Astrocyte (in vitro differentiated cells and primary cell): Measurements from ENCODE around the gene LEFTY2.
"Not testable (repeated sequence)": the region's sequence is repeated elsewhere in the genome, so short reads cannot be mapped to it uniquely, and the experiment has no call there.

ENCODE experiments used
- CTCF ChIP-seq: IDR thresholded peaks from 2 replicates; pipeline ENCODE4 v1.5.1; 2011; ENCODE audit warnings: low read depth, mild to moderate bottlenecking, inconsistent platforms, low read length, moderate library complexity; ENCODE audit not compliant: insufficient read depth
- EZH2 ChIP-seq: IDR thresholded peaks from 2 replicates; pipeline ENCODE4 v1.6.1; 2012; ENCODE audit warnings: mild to moderate bottlenecking, low read length, inconsistent platforms; ENCODE audit not compliant: insufficient read depth

GRCh38 chr1:225936086-225936485 lies 4.9 kb downstream of the LEFTY2 start:
- TF ChIP-seq CTCF, EZH2: not testable (repeated sequence)
